HG03039 (cell line): Measurements from ENCODE around the gene WASHC1.
"Not testable (repeated sequence)": the region's sequence is repeated elsewhere in the genome, so short reads cannot be mapped to it uniquely, and the experiment has no call there.

Experiments
- ATAC-seq: cut with Tn5 transposase; IDR thresholded peaks from one replicate; pipeline ENCODE4 v1.9.1; 2021; ENCODE audit warnings: mild to moderate bottlenecking, moderate library complexity; ENCODE audit not compliant: unreplicated experiment

The WASHC1 gene

GRCh38 chr9:29356-29755 lies at the start of gene WASHC1:
Gene WASHC1 (minus strand): TSS chr9:29456. CDS start chr9:24999, 4,457 bp downstream.
- ATAC-seq = not testable (repeated sequence)

- not testable (repeated sequence) for ATAC-seq
Observed at GRCh38 chr9:78333-78732, 49.1 kb upstream of the WASHC1 start.

- ATAC-seq = not testable (repeated sequence)
Observed at GRCh38 chr9:76389-76788, 47.1 kb upstream of the WASHC1 start.

GRCh38 chr9:73900-74525 lies 44.8 kb upstream of the WASHC1 start:
- ATAC-seq = not testable (repeated sequence)

- not testable (repeated sequence) for ATAC-seq
Observed at GRCh38 chr9:73076-73899, 44.0 kb upstream of the WASHC1 start.

GRCh38 chr9:63031-63629 lies 33.9 kb upstream of the WASHC1 start:
- ATAC-seq = not testable (repeated sequence)

GRCh38 chr9:52678-53077 lies 23.4 kb upstream of the WASHC1 start:
- ATAC-seq = not testable (repeated sequence)

- ATAC-seq = not testable (repeated sequence)
Observed at GRCh38 chr9:48190-48842, 19.1 kb upstream of the WASHC1 start.

- ATAC-seq = not testable (repeated sequence)
Observed at GRCh38 chr9:46639-47271, 17.5 kb upstream of the WASHC1 start.

GRCh38 chr9:46164-46563 lies 16.9 kb upstream of the WASHC1 start:
- not testable (repeated sequence) for ATAC-seq

GRCh38 chr9:45180-45878 lies 16.1 kb upstream of the WASHC1 start:
- not testable (repeated sequence) for ATAC-seq

- ATAC-seq = not testable (repeated sequence)
Observed at GRCh38 chr9:44416-44815, 15.2 kb upstream of the WASHC1 start.

GRCh38 chr9:43636-44035 lies 14.4 kb upstream of the WASHC1 start:
- ATAC-seq = not testable (repeated sequence)

GRCh38 chr9:43116-43515 lies 13.9 kb upstream of the WASHC1 start:
- ATAC-seq = not testable (repeated sequence)

- ATAC-seq = not testable (repeated sequence)
Observed at GRCh38 chr9:41819-42218, 12.6 kb upstream of the WASHC1 start.

- not testable (repeated sequence) for ATAC-seq
Observed at GRCh38 chr9:41261-41676, 12.0 kb upstream of the WASHC1 start.

- not testable (repeated sequence) for ATAC-seq
Observed at GRCh38 chr9:32308-32707, 3.1 kb upstream of the WASHC1 start.

- ATAC-seq = not testable (repeated sequence)
Observed at GRCh38 chr9:28775-29174, 481 bp downstream of the WASHC1 start.

GRCh38 chr9:21621-22020 lies 7.6 kb downstream of the WASHC1 start:
- not testable (repeated sequence) for ATAC-seq

GRCh38 chr9:16875-17274 lies 12.4 kb downstream of the WASHC1 start:
- not testable (repeated sequence) for ATAC-seq
